ENCODE results near the gene JAG2. TPM values are rescaled to one million over a fixed set of nuclear protein-coding genes. Genes with fewer than 3 reads are reported as not detected.

JAG2 gene
- total RNA-seq, 6 experiments from 2014 or later = 1.1 to 3.5 (median 1.2) TPM

GRCh38 chr14:105208738-105209075 lies 40.1 kb upstream of the JAG2 start:
- ATAC-seq = no peak
- peaks cover 0 to 20% (median 8%) of the 10 kb centered on the region in 4 donors for H3K4me1 ChIP-seq
- no peak for TF ChIP-seq CTCF (IDR thresholded peaks at IDR 0.05)
- no peak for TF ChIP-seq POLR2A (IDR thresholded peaks at IDR 0.05)
- H3K27ac ChIP-seq = no peak overlapping the region
- intact Hi-C loops (cut with DNase I) = loop anchor here in 1 of 2 donors (10.0 kb wide), 1 partner anchor 76 kb away; no protein-coding TSS in a partner anchor
- H3K36me3 ChIP-seq = peaks cover 0 to 8% (median 0%) of the 10 kb centered on the region in 4 donors
- 100% methylated on average over 2 of the region's 12 CpGs for WGBS (ENCODE audit: insufficient coverage, low coverage, low lambda C conversion rate, missing lambda C conversion rate)
- H3K9me3 ChIP-seq = no peaks in the 10 kb centered on the region
- no peak for DNase-seq
- no peaks in the 10 kb centered on the region for H3K27me3 ChIP-seq
- H3K4me3 ChIP-seq = no peak overlapping the region

DNA sequence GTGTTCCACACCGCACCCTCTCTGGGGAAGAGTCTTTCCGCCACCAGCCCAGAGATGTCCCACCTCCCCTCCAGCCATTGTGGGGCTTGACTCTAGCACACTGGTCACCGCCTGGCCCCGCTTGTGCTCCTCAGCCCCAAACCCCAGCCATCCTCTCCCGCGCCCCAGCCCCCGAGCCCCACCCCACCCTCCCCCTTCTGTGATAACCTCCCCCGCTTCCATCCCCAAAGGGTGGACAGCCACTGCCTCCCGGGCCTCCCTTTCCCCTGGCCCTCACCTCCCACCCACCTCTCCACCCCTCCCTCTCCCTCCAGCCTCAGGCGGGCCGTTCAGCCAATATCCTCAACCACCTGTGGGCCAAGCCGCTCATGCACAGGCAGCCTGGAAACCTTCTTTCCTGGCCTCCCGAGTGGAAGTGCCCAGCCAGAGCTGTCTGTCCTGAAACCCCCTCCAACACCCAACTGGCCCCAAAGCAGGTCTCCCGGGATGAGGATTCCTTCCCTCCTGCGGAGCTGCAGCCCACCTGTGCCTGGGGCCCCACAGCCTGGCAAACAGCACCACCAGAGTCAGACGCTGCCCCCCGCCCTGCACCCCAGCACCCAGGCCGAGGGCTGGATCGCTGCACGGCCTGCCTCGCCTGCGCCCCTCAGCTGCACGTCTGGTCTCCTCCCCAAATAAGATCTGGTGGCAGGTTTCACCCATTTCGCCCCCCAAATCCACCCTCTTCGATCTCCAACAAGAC lies 39.6 kb upstream of the JAG2 start:
- TF ChIP-seq POLR2A (IDR thresholded peaks at IDR 0.05) (no peak), CTCF (IDR thresholded peaks at IDR 0.05) (no peak)
- H3K4me1 ChIP-seq = peaks cover 0 to 22% (median 8%) of the 10 kb centered on the region in 4 donors
- no peak for ATAC-seq
- H3K27me3 ChIP-seq = no peaks in the 10 kb centered on the region
- H3K36me3 ChIP-seq = peaks cover 0 to 8% (median 0%) of the 10 kb centered on the region in 4 donors
- H3K4me3 ChIP-seq = no peak overlapping the region
- WGBS (ENCODE audit: insufficient coverage, low coverage, low lambda C conversion rate, missing lambda C conversion rate) = 92% methylated on average over 6 of the region's 25 CpGs
- no peaks in the 10 kb centered on the region for H3K9me3 ChIP-seq
- H3K27ac ChIP-seq = no peak overlapping the region
- DNase-seq = no peak
- intact Hi-C loops (cut with DNase I) = loop anchor here in 1 of 2 donors (10.0 kb wide), 1 partner anchor 77 kb away; no protein-coding TSS in a partner anchor

DNA sequence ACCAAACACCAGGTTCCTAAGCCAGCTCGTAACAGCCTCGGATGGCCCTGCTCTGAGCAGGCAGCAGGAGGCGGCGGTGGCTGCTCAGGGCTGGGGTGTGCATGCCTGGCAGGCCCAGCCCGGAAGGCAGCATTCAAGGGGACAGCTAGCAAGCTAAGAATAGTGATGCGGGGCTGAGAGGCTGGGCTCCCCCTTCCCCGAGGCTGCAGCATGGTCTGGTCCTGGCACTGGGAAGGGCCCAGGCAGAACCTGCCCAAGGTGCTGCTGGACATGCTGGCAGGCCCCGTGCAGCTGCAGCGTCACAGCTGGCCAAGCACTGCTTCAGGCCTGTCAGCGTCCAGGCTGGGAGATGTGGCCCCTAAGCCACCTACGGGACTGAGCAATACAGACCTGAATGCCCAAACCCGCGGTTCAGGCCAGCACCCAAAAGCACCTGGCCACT lies 38.9 kb upstream of the JAG2 start:
- DNase-seq (peak in 1 of 3 donors; percentile 19), ATAC-seq (no peak)
- no CpG with 5 or more reads among the region's 13 CpGs for WGBS (ENCODE audit: insufficient coverage, low coverage, low lambda C conversion rate, missing lambda C conversion rate)
- H3K36me3 ChIP-seq = peaks cover 0 to 8% (median 0%) of the 10 kb centered on the region in 4 donors
- no peaks in the 10 kb centered on the region for H3K9me3 ChIP-seq
- peaks cover 0 to 22% (median 8%) of the 10 kb centered on the region in 4 donors for H3K4me1 ChIP-seq
- no peak overlapping the region for H3K27ac ChIP-seq
- no peaks in the 10 kb centered on the region for H3K27me3 ChIP-seq
- intact Hi-C loops (cut with DNase I) = loop anchor here in 1 of 2 donors (10.0 kb wide), 1 partner anchor 77 kb away; no protein-coding TSS in a partner anchor
- TF ChIP-seq CTCF (IDR thresholded peaks at IDR 0.05) = no peak
- TF ChIP-seq POLR2A (IDR thresholded peaks at IDR 0.05) = no peak
- H3K4me3 ChIP-seq = no peak overlapping the region

DNA sequence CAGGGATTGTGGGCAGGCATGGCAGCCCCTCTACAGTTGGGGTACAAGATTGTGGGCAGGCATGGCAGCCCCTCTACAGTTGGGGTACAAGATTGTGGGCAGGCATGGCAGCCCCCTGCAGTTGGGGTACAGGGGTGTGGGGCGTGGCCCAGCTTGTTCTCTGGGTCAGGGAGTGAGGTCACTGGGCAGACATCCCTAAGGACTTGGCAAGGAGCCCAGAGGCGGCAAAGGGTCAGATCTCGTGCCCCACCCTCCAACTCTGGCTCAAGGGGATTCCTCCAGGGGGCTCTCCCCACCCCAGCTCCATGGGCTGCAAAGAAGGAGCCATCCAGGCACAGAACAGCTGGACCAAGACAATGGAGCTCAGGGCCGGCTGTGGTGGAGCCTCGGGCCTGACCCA lies 38.3 kb upstream of the JAG2 start:
- ATAC-seq = no peak
- intact Hi-C loops (cut with DNase I) = loop anchor here in 1 of 2 donors (10.0 kb wide), 1 partner anchor 78 kb away; no protein-coding TSS in a partner anchor
- H3K4me3 ChIP-seq = no peak overlapping the region
- H3K9me3 ChIP-seq = no peaks in the 10 kb centered on the region
- TF ChIP-seq POLR2A (IDR thresholded peaks at IDR 0.05) = no peak
- no peak for TF ChIP-seq CTCF (IDR thresholded peaks at IDR 0.05)
- H3K4me1 ChIP-seq = peaks cover 0 to 22% (median 8%) of the 10 kb centered on the region in 4 donors
- DNase-seq = no peak
- no peaks in the 10 kb centered on the region for H3K27me3 ChIP-seq
- peaks cover 0 to 8% (median 0%) of the 10 kb centered on the region in 4 donors for H3K36me3 ChIP-seq
- H3K27ac ChIP-seq = no peak overlapping the region
- no CpG with 5 or more reads among the region's 5 CpGs for WGBS (ENCODE audit: insufficient coverage, low coverage, low lambda C conversion rate, missing lambda C conversion rate)
